Testis (tissue), 3 donors: ENCODE measurements around the gene ARHGAP26. TPM values are rescaled to one million over a fixed set of nuclear protein-coding genes. Genes with fewer than 3 reads are reported as not detected.
A peak's percentile ranks its signal among the peaks of the same experiment; 100 is the strongest.

Source experiments
- DNase-seq: peaks from one replicate; pipeline ENCODE4 v3.0.0-alpha.2; 2019
- H3K27ac ChIP-seq, 2 donors: fragments of 200-600 bp; sonication (generic); one replicate each; pipeline ENCODE4 v1.5.1; 2019
- H3K27me3 ChIP-seq: fragments of 200-600 bp; sonication (generic); one replicate; pipeline ENCODE4 v1.5.1; 2019
- H3K36me3 ChIP-seq: fragments of 200-600 bp; sonication (generic); one replicate; pipeline ENCODE4 v1.5.1; 2017; ENCODE audit warnings: low read depth; ENCODE audit errors: missing control alignments
- H3K4me1 ChIP-seq: fragments of 200-600 bp; sonication (generic); one replicate; pipeline ENCODE4 v1.5.1; 2019
- H3K4me3 ChIP-seq, 2 donors: fragments of 200-600 bp; sonication (generic); one replicate each; pipeline ENCODE4 v1.5.1; 2017 to 2019
- H3K9me3 ChIP-seq: fragments of 200-600 bp; sonication (generic); one replicate; pipeline ENCODE4 v1.5.1; 2017
- POLR2A ChIP-seq: fragments of 450-650 bp; IDR thresholded peaks from one replicate; pipeline ENCODE4 v1.6.1; 2017; ENCODE audit warnings: antibody characterized with exemption, mild to moderate bottlenecking, moderate library complexity
- WGBS, 2 donors: methylation state at CpG; one replicate each; pipeline ENCODE4 v1.1.5; 2018; 5-methylcytosine and 5-hydroxymethylcytosine counted together
- intact Hi-C: fragments of 100-400 bp; cut with DNase I; formaldehyde crosslinking; loops from one replicate; pipeline ENCODE4 v1.15.1; 2023; ENCODE audit warnings: low total_unique reads
- polyA plus RNA-seq: library from polyadenylated mRNA; stranded (reverse); fragments of 350-450 nt; fragmentation: Illumina TruSeq; extraction: RNeasy Lipid Tissue Mini Kit (QIAGEN cat#74804); gene quantifications from one replicate; pipeline ENCODE4 v1.2.3, GENCODE V29; 2014; ENCODE audit warnings: low read depth, low replicate concordance; ENCODE audit not compliant: insufficient read depth
- total RNA-seq, 2 donors: library from RNA; depleted of rRNA; stranded (reverse); fragments of >200 nt; gene quantifications; one replicate each; pipeline ENCODE4 v1.2.3, GENCODE V29; 2016
- TF ChIP-seq, protein P1 (sequence below), 3 experiments: fragments of 450-650 bp in 2 of 3; fragments of 200-600 bp in 1 of 3; sonication (generic) in 1 of 3; IDR thresholded peaks; one replicate each; pipeline ENCODE4 v1.5.1; 2016 to 2019; ENCODE audit warnings: antibody characterized with exemption in 3 of 3, mild to moderate bottlenecking in 2 of 3, moderate library complexity in 1 of 3

The ARHGAP26 gene
- total and polyA plus RNA-seq, 3 donors from 2014 or later: 33.8 to 98.7 (median 95.7) TPM

DNA sequence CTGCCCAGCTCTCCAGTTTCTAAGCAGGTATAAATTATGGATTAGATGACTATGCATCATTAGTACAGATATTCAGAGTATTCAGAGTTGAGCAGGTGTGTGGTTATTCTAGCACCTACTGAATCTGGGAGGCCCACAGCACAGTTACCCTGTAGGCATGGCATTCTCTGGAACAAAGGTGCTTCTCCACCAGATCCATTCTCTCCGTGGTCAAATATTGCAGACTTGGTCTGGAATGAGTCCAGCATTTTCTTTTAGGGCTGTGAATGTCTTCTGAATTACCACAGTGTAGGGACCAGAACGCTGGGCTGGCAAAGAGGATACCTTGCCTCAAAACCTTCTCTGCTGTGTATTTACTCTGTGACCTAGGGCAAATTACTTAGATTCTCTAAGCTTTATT is 116.8 kb downstream of the ARHGAP26 start:
- Histone ChIP-seq H3K4me1 (no peaks in the 10 kb centered on the region), H3K4me3 (no peak overlapping the region), H3K27ac (no peak overlapping the region), H3K36me3 (no peaks in the 10 kb centered on the region), H3K9me3 (no peaks in the 10 kb centered on the region), H3K27me3 (no peaks in the 10 kb centered on the region)
- intact Hi-C loops: no loop called here
- TF ChIP-seq, protein P1, sequence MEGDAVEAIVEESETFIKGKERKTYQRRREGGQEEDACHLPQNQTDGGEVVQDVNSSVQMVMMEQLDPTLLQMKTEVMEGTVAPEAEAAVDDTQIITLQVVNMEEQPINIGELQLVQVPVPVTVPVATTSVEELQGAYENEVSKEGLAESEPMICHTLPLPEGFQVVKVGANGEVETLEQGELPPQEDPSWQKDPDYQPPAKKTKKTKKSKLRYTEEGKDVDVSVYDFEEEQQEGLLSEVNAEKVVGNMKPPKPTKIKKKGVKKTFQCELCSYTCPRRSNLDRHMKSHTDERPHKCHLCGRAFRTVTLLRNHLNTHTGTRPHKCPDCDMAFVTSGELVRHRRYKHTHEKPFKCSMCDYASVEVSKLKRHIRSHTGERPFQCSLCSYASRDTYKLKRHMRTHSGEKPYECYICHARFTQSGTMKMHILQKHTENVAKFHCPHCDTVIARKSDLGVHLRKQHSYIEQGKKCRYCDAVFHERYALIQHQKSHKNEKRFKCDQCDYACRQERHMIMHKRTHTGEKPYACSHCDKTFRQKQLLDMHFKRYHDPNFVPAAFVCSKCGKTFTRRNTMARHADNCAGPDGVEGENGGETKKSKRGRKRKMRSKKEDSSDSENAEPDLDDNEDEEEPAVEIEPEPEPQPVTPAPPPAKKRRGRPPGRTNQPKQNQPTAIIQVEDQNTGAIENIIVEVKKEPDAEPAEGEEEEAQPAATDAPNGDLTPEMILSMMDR (IDR thresholded peaks at IDR 0.05): no peak
- TF ChIP-seq POLR2A: no peak
- no peak for DNase-seq
- 74 to 85% methylated on average over 2 of the region's 2 CpGs for WGBS, 2 donors

DNA sequence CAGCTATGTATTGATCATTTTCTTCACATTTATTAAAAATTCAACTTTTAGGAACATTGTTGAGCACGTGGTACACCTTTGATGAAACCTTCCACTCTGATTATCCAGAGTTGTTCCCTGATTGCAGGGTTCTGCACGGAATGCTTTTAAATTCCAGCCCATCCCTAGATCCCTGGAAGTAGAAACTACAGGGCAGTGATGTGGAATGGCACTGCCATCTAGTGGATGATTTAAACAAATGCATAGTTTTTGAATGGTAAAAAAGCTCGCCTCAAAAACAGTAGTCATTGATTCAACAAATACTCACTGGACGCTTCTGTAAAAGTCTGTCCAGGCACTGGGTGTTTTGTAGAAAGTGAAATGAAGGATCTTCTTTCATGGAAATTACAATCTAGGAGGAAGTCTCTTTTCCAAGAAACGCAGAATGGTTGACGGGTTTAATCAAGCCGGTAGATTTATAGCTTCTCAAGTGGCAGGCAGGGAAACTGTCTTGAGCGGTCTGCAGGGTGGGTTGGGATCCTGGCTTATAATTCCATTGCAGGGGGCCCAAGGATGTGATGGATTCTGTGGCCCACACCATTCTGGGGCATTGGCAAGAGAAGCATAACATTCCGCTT is 118.4 kb downstream of the ARHGAP26 start:
- DNase-seq: no peak
- no peaks in the 10 kb centered on the region for H3K27me3 ChIP-seq
- no peaks in the 10 kb centered on the region for H3K9me3 ChIP-seq
- intact Hi-C loops: no loop called here
- TF ChIP-seq, protein P1 (IDR thresholded peaks at IDR 0.05): peak; percentile 73 to 80 (median 79)
- TF ChIP-seq POLR2A: no peak
- no peaks in the 10 kb centered on the region for H3K4me1 ChIP-seq
- no peak overlapping the region for H3K4me3 ChIP-seq
- H3K36me3 ChIP-seq: no peaks in the 10 kb centered on the region
- 51% methylated on average over 9 of the region's 9 CpGs for WGBS, 2 donors
- no peak overlapping the region for H3K27ac ChIP-seq

DNA sequence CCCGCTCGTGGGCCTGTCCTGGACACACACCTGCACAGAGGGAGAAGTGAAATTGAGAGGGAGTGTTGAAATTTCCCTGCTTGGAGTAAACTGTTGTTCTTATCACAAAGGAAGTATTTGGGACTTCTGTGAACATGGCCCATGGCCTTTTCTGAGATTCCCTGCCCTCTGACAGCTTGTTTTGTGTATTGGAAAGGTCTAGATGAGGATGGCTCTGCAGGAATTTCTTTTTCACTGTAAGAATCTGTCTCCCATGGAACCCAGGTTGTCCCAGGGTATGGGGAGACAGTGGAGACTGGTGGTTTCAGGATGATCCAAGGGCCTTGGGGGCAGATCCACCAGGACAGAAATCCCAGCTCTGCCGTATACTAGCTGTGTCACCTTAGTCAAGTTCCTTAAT is 121.8 kb downstream of the ARHGAP26 start:
- 91 to 92% methylated on average over 3 of the region's 3 CpGs for WGBS, 2 donors
- H3K27ac ChIP-seq: no peak overlapping the region
- no peaks in the 10 kb centered on the region for H3K9me3 ChIP-seq
- intact Hi-C loops: no loop called here
- no peak for TF ChIP-seq POLR2A
- TF ChIP-seq, protein P1 (IDR thresholded peaks at IDR 0.05): no peak
- no peaks in the 10 kb centered on the region for H3K36me3 ChIP-seq
- no peak for DNase-seq
- no peak overlapping the region for H3K4me3 ChIP-seq
- no peaks in the 10 kb centered on the region for H3K4me1 ChIP-seq
- H3K27me3 ChIP-seq: no peaks in the 10 kb centered on the region

DNA sequence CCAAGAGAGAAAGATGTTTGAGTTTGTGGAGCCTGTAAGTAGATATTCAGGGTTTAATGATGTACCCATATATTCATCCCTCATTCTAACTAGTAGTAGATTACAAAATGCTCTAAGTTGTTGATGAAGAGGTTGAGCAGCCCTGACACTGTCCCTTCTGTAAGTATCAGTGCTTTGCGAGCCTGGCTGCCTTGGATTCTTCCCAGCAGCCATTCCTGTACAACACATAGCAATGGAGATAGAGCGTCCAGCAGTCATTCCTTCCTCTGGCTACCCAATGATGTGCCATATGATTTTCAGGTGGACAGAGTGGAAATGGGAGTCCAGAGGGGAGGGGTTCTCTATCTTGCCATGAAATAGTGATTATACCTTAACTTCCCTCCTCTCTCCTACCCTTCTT is 124.1 kb downstream of the ARHGAP26 start:
- DNase-seq: no peak
- H3K4me3 ChIP-seq: no peak overlapping the region
- no peaks in the 10 kb centered on the region for H3K9me3 ChIP-seq
- no peak for TF ChIP-seq POLR2A
- TF ChIP-seq, protein P1 (IDR thresholded peaks at IDR 0.05): no peak
- H3K36me3 ChIP-seq: no peaks in the 10 kb centered on the region
- no peaks in the 10 kb centered on the region for H3K27me3 ChIP-seq
- no peak overlapping the region for H3K27ac ChIP-seq
- 88 to 100% methylated on average over 2 of the region's 2 CpGs for WGBS, 2 donors
- intact Hi-C loops: no loop called here
- H3K4me1 ChIP-seq: no peaks in the 10 kb centered on the region

DNA sequence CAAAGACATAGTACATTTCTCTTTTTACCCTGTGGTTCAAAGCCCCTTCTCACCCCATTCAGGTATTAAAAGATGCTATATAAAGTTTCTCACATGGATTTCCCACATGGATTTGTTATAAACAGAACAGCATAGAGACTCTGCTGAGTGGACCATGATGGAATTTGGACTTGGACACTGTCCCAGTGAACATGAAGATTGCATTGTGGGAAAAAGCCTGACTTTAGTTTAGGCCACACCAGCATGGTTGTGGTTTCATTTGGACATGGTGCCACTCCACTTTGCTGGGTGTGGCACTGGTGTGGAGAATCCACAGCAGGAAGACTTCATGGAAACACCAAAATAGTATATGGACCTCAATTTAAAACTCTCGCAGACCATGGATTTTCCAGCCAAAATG is 124.6 kb downstream of the ARHGAP26 start:
- TF ChIP-seq POLR2A: no peak
- TF ChIP-seq, protein P1 (IDR thresholded peaks at IDR 0.05): no peak
- DNase-seq: no peak
- H3K4me3 ChIP-seq: no peak overlapping the region
- H3K27me3 ChIP-seq: no peaks in the 10 kb centered on the region
- peaks cover 1% of the 10 kb centered on the region for H3K4me1 ChIP-seq
- H3K27ac ChIP-seq: no peak overlapping the region
- intact Hi-C loops: no loop called here
- H3K36me3 ChIP-seq: no peaks in the 10 kb centered on the region
- 87 to 88% methylated on average over 1 of the region's 1 CpG for WGBS, 2 donors
- no peaks in the 10 kb centered on the region for H3K9me3 ChIP-seq
